BJ (cell line): ENCODE measurements around the gene PAPOLB. TPM values are rescaled to one million over a fixed set of nuclear protein-coding genes. Genes with fewer than 3 reads are reported as not detected.

ENCODE experiments used
- CTCF ChIA-PET: fragments of 350-600 bp; formaldehyde crosslinking; extraction: SDS; loops from one replicate; lab custom pipeline; 2021; ENCODE audit warnings: antibody characterized with exemption, inconsistent platforms; lab: Yijun Ruan, JAX
- POLR2A ChIA-PET: fragments of 300-600 bp; sonication (Branson Sonifier 250); formaldehyde crosslinking; extraction: SDS; loops from one replicate; lab custom pipeline; 2021; ENCODE audit warnings: antibody characterized with exemption; lab: Charles Lee
- DNase-seq: peaks from one replicate; pipeline ENCODE4 v3.0.0-alpha.2; 2011; ENCODE audit warnings: low read depth
- H3K27me3 ChIP-seq: 2 replicates; pipeline ENCODE4 v1.6.0; 2011; ENCODE audit warnings: low read length; ENCODE audit not compliant: control insufficient read depth, insufficient read depth
- H3K36me3 ChIP-seq: 2 replicates; pipeline ENCODE4 v1.5.1; 2011; ENCODE audit warnings: low read length; ENCODE audit not compliant: control insufficient read depth, insufficient read depth
- H3K4me3 ChIP-seq: 2 replicates; pipeline ENCODE4 v1.5.1; 2011; ENCODE audit warnings: low read depth, mild to moderate bottlenecking, control low read depth, low read length
- polyA plus RNA-seq: library from polyadenylated mRNA; depleted of rRNA; stranded (reverse); fragments of >200 nt; gene quantifications from 2 replicates; pipeline ENCODE4 v1.2.3, GENCODE V29; 2011
- TF ChIP-seq, protein P1 (sequence below): IDR thresholded peaks from 2 replicates; pipeline ENCODE4 v1.5.1; 2011; ENCODE audit warnings: low read depth, mild to moderate bottlenecking, control low read depth, inconsistent platforms, low read length, moderate library complexity; ENCODE audit not compliant: insufficient read depth

The PAPOLB gene
- polyA plus RNA-seq, 1 experiment, result 0.01 TPM

DNA sequence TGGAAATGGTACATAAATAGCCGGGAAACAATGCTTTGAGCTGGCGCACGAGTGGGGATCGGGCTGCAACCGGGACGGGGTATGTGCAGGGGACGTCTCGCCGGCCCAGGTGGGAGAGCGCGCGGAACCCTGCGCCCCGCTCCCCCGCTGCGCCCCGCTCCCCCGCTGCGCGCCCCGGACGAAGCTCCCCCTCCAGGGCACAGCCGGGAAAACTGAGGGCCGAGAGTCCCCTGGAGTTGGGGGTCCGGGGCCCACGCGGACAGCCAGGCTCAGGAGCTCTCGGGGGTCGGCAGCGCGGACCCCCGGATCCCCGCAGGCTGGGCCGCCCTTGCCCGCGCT lies 21.2 kb upstream of the PAPOLB start:
- CTCF ChIA-PET, result interaction anchor here (0.6 to 6.1 kb wide), 28 partner anchors 9 to 948 kb away, joined by 3 to 38 read pairs (median 4); no protein-coding TSS in a partner anchor
- no peaks in the 10 kb centered on the region for H3K27me3 ChIP-seq

DNA sequence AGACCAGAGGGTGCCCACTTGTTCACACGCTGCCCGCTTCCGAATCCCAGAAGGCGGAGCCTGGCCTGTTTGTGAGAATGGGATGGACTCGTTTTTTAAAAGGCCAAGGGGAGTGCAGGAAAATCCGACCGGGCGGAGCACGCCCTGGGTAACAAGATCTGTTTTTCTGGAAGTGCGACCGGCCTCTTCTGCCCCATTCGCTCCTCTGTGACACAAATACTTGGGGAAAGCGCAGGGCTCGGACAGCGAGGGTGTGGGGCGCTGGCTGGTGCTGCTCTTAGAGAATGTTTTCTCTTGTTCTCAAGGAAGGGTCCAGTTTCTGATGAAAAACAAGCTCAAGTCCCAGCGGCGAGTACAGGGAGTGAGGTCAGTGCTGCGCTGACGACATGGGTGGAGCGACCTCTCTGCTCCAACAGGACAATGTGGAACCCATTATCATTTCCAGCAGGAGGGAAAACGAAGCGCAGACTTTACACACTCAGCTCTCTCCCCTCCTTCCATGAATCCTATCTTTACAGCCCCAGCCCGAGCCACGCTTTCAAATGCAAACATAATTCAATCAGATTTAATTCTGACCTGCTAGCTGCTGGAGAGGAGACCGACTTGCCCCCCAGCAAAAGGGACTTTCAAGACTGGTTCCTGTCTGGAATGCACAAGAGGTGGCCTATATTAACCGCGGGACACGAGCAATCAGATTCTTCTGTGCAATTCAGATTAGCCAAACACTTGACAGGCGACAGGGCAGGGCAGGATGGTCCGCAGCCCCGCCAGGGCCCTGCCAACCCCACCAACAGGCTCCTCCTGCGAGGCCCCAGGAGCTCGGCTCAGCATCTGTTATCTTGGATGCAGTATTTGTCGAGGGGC lies 20.6 kb upstream of the PAPOLB start:
- POLR2A ChIA-PET, result interaction anchor here (0.5 kb wide), 1 partner anchor 13 kb away, joined by 6 read pairs; no protein-coding TSS in a partner anchor
- TF ChIP-seq, protein P1, sequence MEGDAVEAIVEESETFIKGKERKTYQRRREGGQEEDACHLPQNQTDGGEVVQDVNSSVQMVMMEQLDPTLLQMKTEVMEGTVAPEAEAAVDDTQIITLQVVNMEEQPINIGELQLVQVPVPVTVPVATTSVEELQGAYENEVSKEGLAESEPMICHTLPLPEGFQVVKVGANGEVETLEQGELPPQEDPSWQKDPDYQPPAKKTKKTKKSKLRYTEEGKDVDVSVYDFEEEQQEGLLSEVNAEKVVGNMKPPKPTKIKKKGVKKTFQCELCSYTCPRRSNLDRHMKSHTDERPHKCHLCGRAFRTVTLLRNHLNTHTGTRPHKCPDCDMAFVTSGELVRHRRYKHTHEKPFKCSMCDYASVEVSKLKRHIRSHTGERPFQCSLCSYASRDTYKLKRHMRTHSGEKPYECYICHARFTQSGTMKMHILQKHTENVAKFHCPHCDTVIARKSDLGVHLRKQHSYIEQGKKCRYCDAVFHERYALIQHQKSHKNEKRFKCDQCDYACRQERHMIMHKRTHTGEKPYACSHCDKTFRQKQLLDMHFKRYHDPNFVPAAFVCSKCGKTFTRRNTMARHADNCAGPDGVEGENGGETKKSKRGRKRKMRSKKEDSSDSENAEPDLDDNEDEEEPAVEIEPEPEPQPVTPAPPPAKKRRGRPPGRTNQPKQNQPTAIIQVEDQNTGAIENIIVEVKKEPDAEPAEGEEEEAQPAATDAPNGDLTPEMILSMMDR, result 0 out of 2 replicates have a peak, but pooled peaks have one; percentile 2
- CTCF ChIA-PET, result interaction anchor here (0.8 to 6.1 kb wide), 17 partner anchors 8 to 269 kb away, joined by 3 to 38 read pairs (median 8); no protein-coding TSS in a partner anchor
- DNase-seq, result peak; percentile 54
- Histone ChIP-seq H3K4me3 (peak overlapping the region; percentile 51), H3K27me3 (no peaks in the 10 kb centered on the region), H3K36me3 (no peaks in the 10 kb centered on the region)

More for the DNA sequence above, 21.2 kb upstream of the PAPOLB start:
- POLR2A ChIA-PET, result no interaction called here
- no peak for DNase-seq
- peak overlapping the region; percentile 51 for H3K4me3 ChIP-seq
- no peaks in the 10 kb centered on the region for H3K36me3 ChIP-seq
- TF ChIP-seq, protein P1, result no peak

- TF ChIP-seq, protein P1, result no peak
- no peak for DNase-seq
- POLR2A ChIA-PET, result no interaction called here
- Histone ChIP-seq H3K4me3 (no peak overlapping the region), H3K27me3 (no peaks in the 10 kb centered on the region), H3K36me3 (no peaks in the 10 kb centered on the region)
- CTCF ChIA-PET, result interaction anchor here (1.6 to 6.1 kb wide), 2 partner anchors 83 to 88 kb away, joined by 3 to 38 read pairs; no protein-coding TSS in a partner anchor
These were observed 18.4 kb upstream of the PAPOLB start for GRCh38 chr7:4880218-4880617.

GRCh38 chr7:4879396-4880081 lies 17.7 kb upstream of the PAPOLB start:
- ChIA-PET CTCF (interaction anchor here (6.1 kb wide), 1 partner anchor 82 kb away, joined by 38 read pairs; no protein-coding TSS in a partner anchor), POLR2A (no interaction called here)
- Histone ChIP-seq H3K36me3 (no peaks in the 10 kb centered on the region), H3K4me3 (no peak overlapping the region), H3K27me3 (no peaks in the 10 kb centered on the region)
- TF ChIP-seq, protein P1, result no peak
- DNase-seq, result no peak
